Liver (tissue), 9 donors: ENCODE measurements around the gene SCARB1. TPM values are rescaled to one million over a fixed set of nuclear protein-coding genes. Genes with fewer than 3 reads are reported as not detected.

Source experiments
- DNase-seq: peaks from one replicate; pipeline ENCODE4 v3.0.0-alpha.2; 2017; ENCODE audit warnings: low spot score
- H3K27ac ChIP-seq, 2 donors: one replicate each; pipeline ENCODE4 v1.7.0; 2013; ENCODE audit warnings: inconsistent platforms in 2 of 2, low read length in 2 of 2, control low read depth in 1 of 2, low read depth in 1 of 2, mild to moderate bottlenecking in 1 of 2
- H3K27me3 ChIP-seq, 4 donors: one replicate each; pipeline versions ENCODE4 v1.6.1 to v1.7.0; 2013; ENCODE audit warnings: low read length in 3 of 4, inconsistent platforms in 1 of 4, mild to moderate bottlenecking in 1 of 4, moderate library complexity in 1 of 4; ENCODE audit not compliant: control insufficient read depth in 4 of 4, insufficient read depth in 4 of 4
- H3K36me3 ChIP-seq, 4 donors: one replicate each; pipeline versions ENCODE4 v1.6.1 to v1.7.0; 2013; ENCODE audit warnings: low read length in 3 of 4, mild to moderate bottlenecking in 3 of 4, low read depth in 1 of 4, moderate library complexity in 1 of 4; ENCODE audit not compliant: control insufficient read depth in 4 of 4, insufficient read depth in 3 of 4
- H3K4me1 ChIP-seq, 4 donors: one replicate each; pipeline versions ENCODE4 v1.6.1 to v1.7.0; 2013; ENCODE audit warnings: low read length in 3 of 4, mild to moderate bottlenecking in 3 of 4, moderate library complexity in 1 of 4; ENCODE audit not compliant: control insufficient read depth in 4 of 4, insufficient read depth in 4 of 4
- H3K4me3 ChIP-seq, 3 donors: one replicate each; pipeline versions ENCODE4 v1.6.1 to v1.7.0; 2013; ENCODE audit warnings: low read length in 3 of 3, control low read depth in 1 of 3, low read depth in 1 of 3, mild to moderate bottlenecking in 1 of 3
- H3K9ac ChIP-seq, 2 donors: one replicate each; pipeline ENCODE4 v1.7.0; 2013; ENCODE audit warnings: low read length in 2 of 2, mild to moderate bottlenecking in 2 of 2, moderate library complexity in 2 of 2, control low read depth in 1 of 2, low read depth in 1 of 2
- H3K9me3 ChIP-seq, 4 donors: one replicate each; pipeline versions ENCODE4 v1.6.1 to v1.7.0; 2013; ENCODE audit warnings: low read length in 3 of 4; ENCODE audit not compliant: control insufficient read depth in 4 of 4
- EGR1 ChIP-seq, 2 donors: IDR thresholded peaks; 2 replicates each; pipeline ENCODE4 v1.6.1; 2016 to 2018; ENCODE audit warnings: antibody characterized with exemption in 2 of 2, low read depth in 2 of 2
- FOXA1 ChIP-seq: IDR thresholded peaks from 2 replicates; pipeline ENCODE4 v1.6.1; 2016; ENCODE audit warnings: antibody characterized with exemption
- FOXA2 ChIP-seq: IDR thresholded peaks from 2 replicates; pipeline ENCODE4 v1.6.1; 2016; ENCODE audit warnings: antibody characterized with exemption
- GABPA ChIP-seq, 2 donors: IDR thresholded peaks in 1 of 2; conservative IDR thresholded peaks in 1 of 2; 2 replicates each; pipeline ENCODE4 v1.6.1; 2016; ENCODE audit warnings: antibody characterized with exemption in 2 of 2, mild to moderate bottlenecking in 1 of 2, moderate library complexity in 1 of 2
- HNF4A ChIP-seq, 2 donors: conservative IDR thresholded peaks; 2 replicates each; pipeline ENCODE4 v1.6.1; 2016; ENCODE audit warnings: antibody characterized with exemption in 2 of 2, mild to moderate bottlenecking in 2 of 2
- HNF4G ChIP-seq: IDR thresholded peaks from 2 replicates; pipeline ENCODE4 v1.6.1; 2016; ENCODE audit warnings: antibody characterized with exemption
- JUND ChIP-seq, 2 donors: IDR thresholded peaks; 2 replicates each; pipeline ENCODE4 v1.6.1; 2016; ENCODE audit warnings: antibody characterized with exemption in 2 of 2
- NR2F2 ChIP-seq: IDR thresholded peaks from 2 replicates; pipeline ENCODE4 v1.6.1; 2016; ENCODE audit warnings: antibody characterized with exemption
- RAD21 ChIP-seq, 2 donors: IDR thresholded peaks; 2 replicates each; pipeline ENCODE4 v1.6.1; 2016; ENCODE audit warnings: antibody characterized with exemption in 2 of 2, mild to moderate bottlenecking in 2 of 2
- RXRA ChIP-seq, 2 donors: IDR thresholded peaks; 2 replicates each; pipeline ENCODE4 v1.6.1; 2017 to 2018; ENCODE audit warnings: antibody characterized with exemption in 2 of 2, mild to moderate bottlenecking in 1 of 2
- SP1 ChIP-seq: IDR thresholded peaks from 2 replicates; pipeline ENCODE4 v1.6.1; 2018; ENCODE audit warnings: antibody characterized with exemption, mild to moderate bottlenecking
- TAF1 ChIP-seq: conservative IDR thresholded peaks from 2 replicates; pipeline ENCODE4 v1.6.1; 2016; ENCODE audit warnings: antibody characterized with exemption, mild to moderate bottlenecking
- YY1 ChIP-seq: IDR thresholded peaks from 2 replicates; pipeline ENCODE4 v1.6.1; 2016; ENCODE audit warnings: antibody characterized with exemption, mild to moderate bottlenecking
- WGBS: extraction: QIAGEN DNeasy Blood & Tissue Kit; methylation state at CpG from one replicate; pipeline ENCODE4 v1.1.7; 2013; 5-methylcytosine and 5-hydroxymethylcytosine counted together
- polyA plus RNA-seq, 2 donors: library from polyadenylated mRNA; stranded (reverse) in 1 of 2; unstranded in 1 of 2; fragments of 200-250 nt in 1 of 2; fragments of >200 nt in 1 of 2; fragmentation: Nextera tagmentation in 1 of 2; extraction: Ambion mirVana in 1 of 2; gene quantifications; one replicate each; pipeline versions ENCODE4 v1.2.1 to v1.2.3, GENCODE V29; 2013 to 2015
- total RNA-seq, 2 donors: library from RNA; depleted of rRNA; stranded (reverse); fragments of >200 nt; gene quantifications; one replicate each; pipeline ENCODE4 v1.2.3, GENCODE V29; 2014
- TF ChIP-seq, protein P1 (sequence below): IDR thresholded peaks from 2 replicates; pipeline ENCODE4 v1.6.1; 2016; ENCODE audit warnings: antibody characterized with exemption
- TF ChIP-seq, protein P2 (sequence below): IDR thresholded peaks from 2 replicates; pipeline ENCODE4 v1.6.1; 2016; ENCODE audit warnings: antibody characterized with exemption
- TF ChIP-seq, protein P3 (sequence below): IDR thresholded peaks from 2 replicates; pipeline ENCODE4 v1.6.1; 2016; ENCODE audit warnings: antibody characterized with exemption
- TF ChIP-seq, protein P4 (sequence below): fragments of 150-350 bp; IDR thresholded peaks from 2 replicates; pipeline ENCODE4 v1.5.1; 2017; ENCODE audit warnings: improper control_type of control experiment, low read depth, low read length; ENCODE audit not compliant: missing input control
- TF ChIP-seq, protein P5 (sequence below): IDR thresholded peaks from 2 replicates; pipeline ENCODE4 v1.6.1; 2016; ENCODE audit warnings: antibody characterized with exemption, mild to moderate bottlenecking
- donor health status: healthy.
- donor health status: healthy.
- donor health status: healthy.
- donor health status: healthy.
- donor health status: healthy.

SCARB1 gene
- total and polyA plus RNA-seq, 4 donors: 85.3 to 289 (median 141) TPM

DNA sequence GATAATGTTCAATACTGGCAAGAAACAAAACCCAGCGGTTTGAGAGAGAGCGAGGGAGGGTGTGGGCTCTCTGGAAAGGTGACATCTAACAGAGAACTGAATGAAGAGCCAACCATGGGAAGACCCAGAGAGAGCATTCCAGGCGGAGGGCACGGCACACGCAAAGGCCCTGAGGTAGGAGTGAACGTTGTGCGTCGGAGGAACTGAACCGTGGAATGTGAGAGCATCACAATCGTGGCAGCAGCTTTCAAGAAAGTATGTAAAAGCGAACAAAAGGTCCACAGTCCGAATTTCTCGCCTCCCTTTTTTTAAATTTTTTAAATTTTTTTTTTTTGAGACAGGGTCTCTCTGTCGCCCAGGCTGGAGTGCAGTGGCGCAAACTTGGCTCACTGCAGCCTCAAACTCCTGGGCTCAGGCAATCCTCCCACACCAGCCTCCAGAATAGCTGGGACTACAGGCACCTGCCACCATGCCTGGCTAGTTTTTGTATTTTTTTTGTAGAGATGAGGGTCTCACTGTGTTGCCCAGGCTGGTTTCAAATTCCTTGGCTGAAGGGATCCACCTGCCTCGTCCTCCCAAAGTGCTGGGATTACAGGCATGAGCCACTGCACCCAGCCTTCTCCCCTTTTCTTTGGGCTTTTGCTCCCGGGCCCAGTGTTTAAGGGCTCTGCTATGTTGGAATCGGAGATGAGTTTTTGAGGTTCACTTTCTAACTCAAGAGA lies 15.3 kb upstream of the SCARB1 start:
- H3K4me1 ChIP-seq: peaks cover 0 to 27% (median 17%) of the 10 kb centered on the region in 4 donors

More for the DNA sequence above, 15.3 kb upstream of the SCARB1 start:
- no peak overlapping the region for H3K27ac ChIP-seq
- no peaks in the 10 kb centered on the region for H3K36me3 ChIP-seq
- TF ChIP-seq, protein P1, sequence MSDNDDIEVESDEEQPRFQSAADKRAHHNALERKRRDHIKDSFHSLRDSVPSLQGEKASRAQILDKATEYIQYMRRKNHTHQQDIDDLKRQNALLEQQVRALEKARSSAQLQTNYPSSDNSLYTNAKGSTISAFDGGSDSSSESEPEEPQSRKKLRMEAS: no peak
- TF ChIP-seq FOXA2 (no peak), JUND (IDR thresholded peaks at IDR 0.05) (no peak), SP1 (no peak), HNF4A (conservative IDR thresholded peaks at IDR 0.05) (no peak), TAF1 (no peak), HNF4G (no peak), YY1 (no peak), RXRA (IDR thresholded peaks at IDR 0.05) (no peak), NR2F2 (no peak), FOXA1 (no peak), RAD21 (IDR thresholded peaks at IDR 0.05) (no peak), EGR1 (IDR thresholded peaks at IDR 0.05; ENCODE audit: low read depth in 2 of 2) (no peak), GABPA (IDR thresholded peaks at IDR 0.05 in 1 of 2, conservative IDR thresholded peaks at IDR 0.05 in 1 of 2) (no peak)
- TF ChIP-seq, protein P2, sequence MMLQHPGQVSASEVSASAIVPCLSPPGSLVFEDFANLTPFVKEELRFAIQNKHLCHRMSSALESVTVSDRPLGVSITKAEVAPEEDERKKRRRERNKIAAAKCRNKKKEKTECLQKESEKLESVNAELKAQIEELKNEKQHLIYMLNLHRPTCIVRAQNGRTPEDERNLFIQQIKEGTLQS: no peak
- TF ChIP-seq, protein P3, sequence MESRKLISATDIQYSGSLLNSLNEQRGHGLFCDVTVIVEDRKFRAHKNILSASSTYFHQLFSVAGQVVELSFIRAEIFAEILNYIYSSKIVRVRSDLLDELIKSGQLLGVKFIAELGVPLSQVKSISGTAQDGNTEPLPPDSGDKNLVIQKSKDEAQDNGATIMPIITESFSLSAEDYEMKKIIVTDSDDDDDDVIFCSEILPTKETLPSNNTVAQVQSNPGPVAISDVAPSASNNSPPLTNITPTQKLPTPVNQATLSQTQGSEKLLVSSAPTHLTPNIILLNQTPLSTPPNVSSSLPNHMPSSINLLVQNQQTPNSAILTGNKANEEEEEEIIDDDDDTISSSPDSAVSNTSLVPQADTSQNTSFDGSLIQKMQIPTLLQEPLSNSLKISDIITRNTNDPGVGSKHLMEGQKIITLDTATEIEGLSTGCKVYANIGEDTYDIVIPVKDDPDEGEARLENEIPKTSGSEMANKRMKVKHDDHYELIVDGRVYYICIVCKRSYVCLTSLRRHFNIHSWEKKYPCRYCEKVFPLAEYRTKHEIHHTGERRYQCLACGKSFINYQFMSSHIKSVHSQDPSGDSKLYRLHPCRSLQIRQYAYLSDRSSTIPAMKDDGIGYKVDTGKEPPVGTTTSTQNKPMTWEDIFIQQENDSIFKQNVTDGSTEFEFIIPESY: no peak
- TF ChIP-seq, protein P4, sequence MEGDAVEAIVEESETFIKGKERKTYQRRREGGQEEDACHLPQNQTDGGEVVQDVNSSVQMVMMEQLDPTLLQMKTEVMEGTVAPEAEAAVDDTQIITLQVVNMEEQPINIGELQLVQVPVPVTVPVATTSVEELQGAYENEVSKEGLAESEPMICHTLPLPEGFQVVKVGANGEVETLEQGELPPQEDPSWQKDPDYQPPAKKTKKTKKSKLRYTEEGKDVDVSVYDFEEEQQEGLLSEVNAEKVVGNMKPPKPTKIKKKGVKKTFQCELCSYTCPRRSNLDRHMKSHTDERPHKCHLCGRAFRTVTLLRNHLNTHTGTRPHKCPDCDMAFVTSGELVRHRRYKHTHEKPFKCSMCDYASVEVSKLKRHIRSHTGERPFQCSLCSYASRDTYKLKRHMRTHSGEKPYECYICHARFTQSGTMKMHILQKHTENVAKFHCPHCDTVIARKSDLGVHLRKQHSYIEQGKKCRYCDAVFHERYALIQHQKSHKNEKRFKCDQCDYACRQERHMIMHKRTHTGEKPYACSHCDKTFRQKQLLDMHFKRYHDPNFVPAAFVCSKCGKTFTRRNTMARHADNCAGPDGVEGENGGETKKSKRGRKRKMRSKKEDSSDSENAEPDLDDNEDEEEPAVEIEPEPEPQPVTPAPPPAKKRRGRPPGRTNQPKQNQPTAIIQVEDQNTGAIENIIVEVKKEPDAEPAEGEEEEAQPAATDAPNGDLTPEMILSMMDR: no peak
- TF ChIP-seq, protein P5, sequence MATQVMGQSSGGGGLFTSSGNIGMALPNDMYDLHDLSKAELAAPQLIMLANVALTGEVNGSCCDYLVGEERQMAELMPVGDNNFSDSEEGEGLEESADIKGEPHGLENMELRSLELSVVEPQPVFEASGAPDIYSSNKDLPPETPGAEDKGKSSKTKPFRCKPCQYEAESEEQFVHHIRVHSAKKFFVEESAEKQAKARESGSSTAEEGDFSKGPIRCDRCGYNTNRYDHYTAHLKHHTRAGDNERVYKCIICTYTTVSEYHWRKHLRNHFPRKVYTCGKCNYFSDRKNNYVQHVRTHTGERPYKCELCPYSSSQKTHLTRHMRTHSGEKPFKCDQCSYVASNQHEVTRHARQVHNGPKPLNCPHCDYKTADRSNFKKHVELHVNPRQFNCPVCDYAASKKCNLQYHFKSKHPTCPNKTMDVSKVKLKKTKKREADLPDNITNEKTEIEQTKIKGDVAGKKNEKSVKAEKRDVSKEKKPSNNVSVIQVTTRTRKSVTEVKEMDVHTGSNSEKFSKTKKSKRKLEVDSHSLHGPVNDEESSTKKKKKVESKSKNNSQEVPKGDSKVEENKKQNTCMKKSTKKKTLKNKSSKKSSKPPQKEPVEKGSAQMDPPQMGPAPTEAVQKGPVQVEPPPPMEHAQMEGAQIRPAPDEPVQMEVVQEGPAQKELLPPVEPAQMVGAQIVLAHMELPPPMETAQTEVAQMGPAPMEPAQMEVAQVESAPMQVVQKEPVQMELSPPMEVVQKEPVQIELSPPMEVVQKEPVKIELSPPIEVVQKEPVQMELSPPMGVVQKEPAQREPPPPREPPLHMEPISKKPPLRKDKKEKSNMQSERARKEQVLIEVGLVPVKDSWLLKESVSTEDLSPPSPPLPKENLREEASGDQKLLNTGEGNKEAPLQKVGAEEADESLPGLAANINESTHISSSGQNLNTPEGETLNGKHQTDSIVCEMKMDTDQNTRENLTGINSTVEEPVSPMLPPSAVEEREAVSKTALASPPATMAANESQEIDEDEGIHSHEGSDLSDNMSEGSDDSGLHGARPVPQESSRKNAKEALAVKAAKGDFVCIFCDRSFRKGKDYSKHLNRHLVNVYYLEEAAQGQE: no peak
- WGBS: 94% methylated on average over 18 of the region's 18 CpGs
- H3K9ac ChIP-seq: no peak overlapping the region
- H3K27me3 ChIP-seq: no peaks in the 10 kb centered on the region
- H3K9me3 ChIP-seq: no peaks in the 10 kb centered on the region
- DNase-seq: no peak
- no peak overlapping the region for H3K4me3 ChIP-seq
